GM12878 (cell line): ENCODE results near the gene OXCT2. TPM values are rescaled to one million over a fixed set of nuclear protein-coding genes. Genes with fewer than 3 reads are reported as not detected.
A peak's percentile ranks its signal among the peaks of the same experiment; 100 is the strongest.

ENCODE experiments used
- ASH2L ChIP-seq: fragments of 300-600, 200-600 bp; sonication (generic); IDR thresholded peaks from 2 replicates; pipeline ENCODE4 v1.6.1; 2017; ENCODE audit warnings: low read depth, mild to moderate bottlenecking, borderline replicate concordance
- ATF3 ChIP-seq: IDR thresholded peaks from 2 replicates; pipeline ENCODE4 v1.6.1; 2011; ENCODE audit warnings: low read depth, mild to moderate bottlenecking, low read length, moderate library complexity, borderline replicate concordance; ENCODE audit errors: extremely low read depth
- BCL3 ChIP-seq: IDR thresholded peaks from 2 replicates; pipeline ENCODE4 v1.6.1; 2011; ENCODE audit warnings: borderline replicate concordance, low read depth, mild to moderate bottlenecking, moderate library complexity, low read length; ENCODE audit not compliant: insufficient read depth, poor library complexity, severe bottlenecking
- CBFB ChIP-seq: IDR thresholded peaks from 2 replicates; pipeline ENCODE4 v1.6.1; 2016; ENCODE audit warnings: antibody characterized with exemption, low read depth
- CHD1 ChIP-seq: IDR thresholded peaks from 2 replicates; pipeline ENCODE4 v1.6.1; 2012; ENCODE audit warnings: low read depth, low read length, improper control_type of control experiment
- CHD4 ChIP-seq: fragments of 200-600 bp; sonication (generic); IDR thresholded peaks from 2 replicates; pipeline ENCODE4 v1.6.1; 2016; ENCODE audit warnings: mild to moderate bottlenecking
- CREB1 ChIP-seq: IDR thresholded peaks from 2 replicates; pipeline ENCODE4 v1.6.1; 2012; ENCODE audit warnings: low read depth, mild to moderate bottlenecking, inconsistent platforms
- EED ChIP-seq: sonication (generic); IDR thresholded peaks from 2 replicates; pipeline ENCODE4 v1.6.1; 2016; ENCODE audit warnings: antibody characterized with exemption, low read depth
- ETV6 ChIP-seq, 2 experiments: fragments of 450-650 bp in 1 of 2; IDR thresholded peaks in 1 of 2; conservative IDR thresholded peaks in 1 of 2; 2 replicates each; pipeline ENCODE4 v1.6.1; 2014; ENCODE audit warnings: antibody characterized with exemption in 1 of 2, borderline replicate concordance in 1 of 2, low read depth in 1 of 2, mild to moderate bottlenecking in 1 of 2, moderate library complexity in 1 of 2
- EZH2 ChIP-seq: IDR thresholded peaks from 2 replicates; pipeline ENCODE4 v1.6.1; 2012; ENCODE audit warnings: low read depth, mild to moderate bottlenecking, control low read depth, inconsistent platforms, low read length, borderline replicate concordance; ENCODE audit not compliant: control insufficient read depth
- IRF3 ChIP-seq: fragments of 450-650 bp; IDR thresholded peaks from 2 replicates; pipeline ENCODE4 v1.6.1; 2014; ENCODE audit warnings: mild to moderate bottlenecking
- POLR2A ChIP-seq: IDR thresholded peaks from 2 replicates; pipeline ENCODE4 v1.6.1; 2011; ENCODE audit warnings: low read depth, mild to moderate bottlenecking, low read length
- RELA ChIP-seq: fragments of 450-650 bp; IDR thresholded peaks from 2 replicates; pipeline ENCODE4 v1.8.0; 2014; ENCODE audit warnings: borderline replicate concordance; ENCODE audit not compliant: partially characterized antibody
- REST ChIP-seq: IDR thresholded peaks from 2 replicates; pipeline ENCODE4 v1.6.1; 2012; ENCODE audit warnings: mild to moderate bottlenecking, low read depth, low read length
- SMAD1 ChIP-seq: fragments of 450-650 bp; IDR thresholded peaks from 2 replicates; pipeline ENCODE4 v1.6.1; 2018; ENCODE audit warnings: mild to moderate bottlenecking, low read depth; ENCODE audit not compliant: partially characterized antibody
- USF2 ChIP-seq: IDR thresholded peaks from 2 replicates; pipeline ENCODE4 v1.6.1; 2011; ENCODE audit warnings: low read depth, low read length, improper control_type of control experiment, borderline replicate concordance
- ZNF207 ChIP-seq: fragments of 450-650 bp; IDR thresholded peaks from 2 replicates; pipeline ENCODE4 v1.6.1; 2014; ENCODE audit warnings: antibody characterized with exemption, mild to moderate bottlenecking, borderline replicate concordance
- ZNF24 ChIP-seq: fragments of 450-650 bp; IDR thresholded peaks from 2 replicates; pipeline ENCODE4 v1.6.1; 2017; ENCODE audit warnings: antibody characterized with exemption, mild to moderate bottlenecking
- ZNF592 ChIP-seq: fragments of 450-650 bp; IDR thresholded peaks from 2 replicates; pipeline ENCODE4 v1.6.1; 2017; ENCODE audit warnings: mild to moderate bottlenecking, moderate library complexity
- polyA plus RNA-seq, 11 experiments: library from polyadenylated mRNA; depleted of rRNA in 4 of 11; unstranded in 6 of 11; stranded (reverse) in 5 of 11; fragments of >200 nt; fragmentation: Nextera tagmentation in 4 of 11; fragmentation: Illumina TruSeq in 1 of 11; extraction: Ambion mirVana in 4 of 11; extraction: Trizol in 1 of 11; gene quantifications; 1 replicate in 1 of 11; 2 replicates in 10 of 11; pipeline versions ENCODE4 v1.2.1 to v1.2.3, GENCODE V29; 2011 to 2016; ENCODE audit warnings: inconsistent platforms in 2 of 11, missing spikeins in 2 of 11, low read depth in 1 of 11
- total RNA-seq, 4 experiments: library from RNA; depleted of rRNA in 3 of 4; stranded (reverse); fragments of >200 nt in 3 of 4; fragmentation: Illumina TruSeq in 1 of 4; extraction: Trizol in 1 of 4; gene quantifications; 2 replicates each; pipeline versions ENCODE4 v1.2.1 to v1.2.3, GENCODE V29; 2013 to 2021

OXCT2 gene
- total and polyA plus RNA-seq, 10 of the 15 experiments (the other 5 are each of a cell fraction or from before 2014, with no cell fraction given), result 0.06 to 1.9 (median 0.59) TPM

- TF ChIP-seq CREB1 (no peak), BCL3 (no peak), CBFB (no peak), REST (no peak), ZNF592 (no peak), CHD1 (no peak), ETV6 (conservative IDR thresholded peaks at IDR 0.05 in 1 of 2, IDR thresholded peaks at IDR 0.05 in 1 of 2; ENCODE audit: borderline replicate concordance in 1 of 2, low read depth in 1 of 2) (peak in 1 of 2 experiments; percentile 50; a peak in 1 of 4 replicates), ZNF207 (no peak), EZH2 (no peak), EED (0 out of 2 replicates have a peak, but pooled peaks have one; percentile 45), CHD4 (no peak), ASH2L (no peak), IRF3 (no peak), ATF3 (no peak), SMAD1 (no peak), ZNF24 (no peak), USF2 (no peak), RELA (no peak), POLR2A (no peak)
Observed at GRCh38 chr1:39776400-39776713, 5.2 kb upstream of the OXCT2 start (continued).
